Activated CD4-positive, alpha-beta T cell treated with anti-CD3 and anti-CD28 coated beads, Interleukin-2, amount 50 U/mL, for 48 hours (primary cell): ENCODE measurements around the gene CBL.
A peak's percentile ranks its signal among the peaks of the same experiment; 100 is the strongest.

Experiments used
- DNase-seq, 2 experiments: peaks; one replicate each; pipeline ENCODE4 v3.0.0-alpha.2; 2020

The CBL gene

GRCh38 chr11:119277660-119278059 lies 71.5 kb downstream of the CBL start:
- DNase-seq = no peak

DNA sequence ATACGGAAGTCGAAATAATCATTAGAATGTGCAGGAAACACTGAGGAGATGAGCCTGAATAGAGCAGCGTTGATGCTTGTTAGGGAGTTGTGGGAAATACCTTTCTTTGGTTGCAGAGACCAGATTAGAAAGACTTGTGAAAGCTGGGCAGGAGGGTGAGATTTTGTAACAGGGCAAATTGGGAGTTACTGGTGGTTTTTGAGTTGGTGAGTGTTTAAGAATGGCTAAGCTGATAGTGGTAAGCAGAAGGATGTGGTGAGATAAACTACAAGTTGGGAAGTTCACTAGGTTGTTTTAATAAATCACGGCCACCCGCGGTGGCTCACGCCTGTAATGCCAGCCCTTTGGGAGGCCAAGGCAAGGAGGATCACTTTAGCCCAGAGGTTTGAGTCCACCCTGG lies 76.4 kb downstream of the CBL start:
- no peak for DNase-seq

DNA sequence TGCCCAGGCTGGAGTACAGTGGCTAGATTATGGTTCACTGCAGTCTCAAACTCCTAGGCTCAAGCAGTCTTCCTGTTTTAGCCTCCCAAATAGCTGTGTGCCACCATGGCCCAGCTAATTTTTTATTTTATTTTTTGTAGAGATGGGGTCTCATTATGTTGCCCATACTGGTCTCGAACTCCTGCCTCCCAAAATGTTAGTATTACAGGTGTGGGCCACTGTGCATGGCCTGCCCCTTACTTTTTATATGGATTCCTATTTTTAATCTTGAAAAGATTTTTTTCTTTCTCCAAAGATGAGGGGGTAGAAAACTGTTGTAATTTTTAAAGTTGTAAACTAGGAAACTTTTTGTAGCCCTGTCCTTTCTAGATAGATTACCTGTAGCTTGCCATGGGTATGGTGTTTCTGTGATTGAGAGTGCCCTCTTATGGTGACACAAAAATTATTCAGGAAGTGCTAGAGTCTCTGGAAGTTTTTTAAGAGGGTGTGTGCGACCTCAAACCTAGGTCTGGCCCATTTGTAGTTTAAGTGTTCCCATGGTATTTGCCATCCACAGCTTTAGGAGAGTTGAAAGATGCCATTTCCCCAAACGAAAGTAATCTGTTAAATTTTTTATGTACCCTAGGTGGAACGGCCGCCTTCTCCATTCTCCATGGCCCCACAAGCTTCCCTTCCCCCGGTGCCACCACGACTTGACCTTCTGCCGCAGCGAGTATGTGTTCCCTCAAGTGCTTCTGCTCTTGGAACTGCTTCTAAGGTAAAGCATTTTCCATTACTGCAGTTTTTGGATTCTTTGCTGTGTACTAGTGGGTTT lies 78.4 kb downstream of the CBL start:
- DNase-seq = no peak

- DNase-seq = no peak
These were observed 79.3 kb downstream of the CBL start for GRCh38 chr11:119285431-119285830.

GRCh38 chr11:119288219-119288618 lies 82.1 kb downstream of the CBL start:
- no peak for DNase-seq

- DNase-seq = no peak
These were observed 84.9 kb downstream of the CBL start for GRCh38 chr11:119290894-119291497.

- no peak for DNase-seq
These were observed 87.3 kb downstream of the CBL start for GRCh38 chr11:119293461-119293860.

- DNase-seq = no peak
These were observed 89.0 kb downstream of the CBL start for GRCh38 chr11:119295178-119295577.

DNA sequence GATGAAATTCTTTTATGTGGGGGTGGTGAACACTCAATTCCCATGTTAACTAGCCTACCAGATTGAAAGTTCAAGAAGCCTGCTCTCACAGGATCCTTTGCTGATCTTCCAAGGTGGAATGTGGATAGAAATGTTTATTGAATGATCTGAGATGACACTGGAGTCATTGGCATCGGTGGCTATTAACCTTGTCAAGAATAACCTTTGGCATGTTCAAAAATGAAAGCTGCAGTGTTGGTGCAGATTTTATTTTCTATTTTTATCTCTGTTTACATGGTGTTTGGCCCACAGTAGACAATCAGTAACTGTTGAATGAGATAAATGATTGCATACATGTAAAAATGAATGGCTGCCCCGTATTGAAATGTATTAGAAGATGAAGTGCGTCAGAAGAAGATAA lies 91.8 kb downstream of the CBL start:
- DNase-seq = no peak

DNA sequence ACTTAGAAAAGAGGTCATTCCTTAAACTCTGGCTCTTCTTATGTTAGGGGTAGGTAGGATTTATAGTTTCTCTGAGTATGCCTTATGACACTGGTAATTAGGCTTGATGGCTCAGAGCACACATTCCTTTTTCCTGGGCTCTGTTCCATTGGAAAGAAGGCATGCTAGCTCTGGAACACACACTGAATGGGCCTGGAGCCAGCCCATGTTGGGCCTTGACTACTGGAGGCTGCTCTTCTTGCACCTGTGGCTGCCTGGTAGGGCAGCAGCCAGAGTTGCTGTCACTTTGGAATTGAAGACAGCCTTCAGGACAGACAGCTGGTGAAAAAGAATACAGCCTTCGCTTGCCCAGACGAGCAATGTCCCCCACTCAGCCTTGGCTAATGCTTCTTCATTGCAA lies 92.6 kb downstream of the CBL start:
- DNase-seq = no peak

GRCh38 chr11:119299416-119299815 lies 93.3 kb downstream of the CBL start:
- DNase-seq = no peak

- DNase-seq = no peak
These were observed 94.2 kb downstream of the CBL start for GRCh38 chr11:119300198-119300964.

DNA sequence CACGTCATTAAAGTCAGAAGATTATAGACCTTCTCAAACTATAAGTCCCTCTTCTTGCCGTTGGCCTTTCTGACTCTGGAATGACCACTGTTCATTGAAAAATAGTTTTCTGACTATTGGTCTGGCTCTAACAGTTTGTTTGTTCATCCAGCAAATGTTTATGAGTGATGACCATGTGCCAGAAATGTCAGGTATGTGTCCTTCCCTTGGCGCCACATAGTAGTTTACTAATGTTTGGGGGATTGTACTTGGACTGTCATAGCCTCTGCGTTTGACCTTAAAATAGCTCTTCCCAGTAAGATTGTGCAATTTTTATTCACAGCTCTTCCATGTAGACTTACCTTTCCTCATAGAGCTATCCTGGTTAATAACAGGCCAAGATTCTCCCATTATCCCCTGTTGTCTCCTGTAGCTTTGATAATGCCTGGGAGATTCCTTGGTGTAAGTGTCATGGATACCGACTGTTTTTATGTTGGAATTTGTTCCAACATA lies 97.1 kb downstream of the CBL start:
- DNase-seq = no peak

GRCh38 chr11:119305556-119306372 lies 99.6 kb downstream of the CBL start:
- no peak for DNase-seq

- peak in 1 of 2 experiments; percentile 45 for DNase-seq
These were observed 100.3 kb downstream of the CBL start for GRCh38 chr11:119306373-119306890.

GRCh38 chr11:119307219-119307618 lies 101.1 kb downstream of the CBL start:
- DNase-seq = no peak

GRCh38 chr11:119307974-119308373 lies 101.8 kb downstream of the CBL start:
- no peak for DNase-seq

- no peak for DNase-seq
These were observed 103.3 kb downstream of the CBL start for GRCh38 chr11:119309411-119309810.

GRCh38 chr11:119309953-119310681 lies 104.0 kb downstream of the CBL start:
- DNase-seq = no peak

- DNase-seq = no peak
These were observed 104.5 kb downstream of the CBL start for GRCh38 chr11:119310682-119311052.

DNA sequence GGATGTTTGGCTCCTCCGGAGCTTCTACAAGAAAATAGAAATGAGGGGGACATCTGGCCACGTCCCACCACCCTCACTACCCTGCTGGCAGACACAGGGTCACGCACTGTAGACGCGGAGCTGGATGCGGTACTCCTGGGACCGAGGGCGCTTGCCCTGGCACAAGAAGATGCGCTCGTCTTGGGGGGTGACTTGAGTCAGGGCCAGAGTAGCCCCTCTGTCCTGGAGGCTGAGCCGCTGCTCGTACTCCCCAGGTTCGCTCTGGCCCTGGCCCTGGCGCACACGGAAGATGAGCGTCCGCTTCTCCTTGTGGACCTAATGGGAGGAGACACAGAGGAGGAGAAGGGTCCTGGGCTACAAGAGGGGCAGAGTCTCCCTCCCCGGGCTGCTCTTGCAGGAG lies 108.6 kb downstream of the CBL start:
- DNase-seq = no peak
